ENCODE data around the gene NCK2. TPM values are rescaled to one million over a fixed set of nuclear protein-coding genes. Genes with fewer than 3 reads are reported as not detected.

Gene NCK2
- total and polyA plus RNA-seq, 10 of the 15 experiments (the other 5 are each of a cell fraction or from before 2014, with no cell fraction given), result 1.2 to 30.9 (median 14.1) TPM

GRCh38 chr2:105873721-105874120 lies 129.0 kb downstream of the NCK2 start:
- peak; percentile 71 for DNase-seq (ENCODE audit: low read depth, low spot score)
- H3K27me3 ChIP-seq (replicated peaks in 1 of 2; ENCODE audit: control insufficient read depth in 2 of 2, insufficient read depth in 2 of 2, low read length in 1 of 2), result no peaks in the 10 kb centered on the region
- no peak overlapping the region for H2AFZ ChIP-seq (ENCODE audit: control insufficient read depth, low read depth, low read length)
- peaks cover 15% of the 10 kb centered on the region for H3K79me2 ChIP-seq (ENCODE audit: control insufficient read depth, insufficient read depth, low read length)
- BruUV-seq (replicated peaks), result TSS peak; percentile 26
- SMC1A ChIA-PET (ENCODE audit: uncharacterized antibody, unreplicated experiment), result interaction anchor here (0.6 to 2.9 kb wide), 13 partner anchors 11 to 802 kb away, joined by 3 to 16 read pairs (median 4); no protein-coding TSS in a partner anchor
- CTCF ChIA-PET, result interaction anchor here (0.9 to 1.6 kb wide), 6 partner anchors 15 to 125 kb away, joined by 3 to 5 read pairs (median 4); no protein-coding TSS in a partner anchor
- peak overlapping the region; percentile 63 for H3K27ac ChIP-seq (ENCODE audit: control insufficient read depth, insufficient read depth)
- peak; percentile 97 for ATAC-seq
- POLR2A ChIA-PET, result interaction anchor here (1.1 to 1.6 kb wide), 4 partner anchors 70 to 126 kb away, joined by 3 to 5 read pairs (median 4); no protein-coding TSS in a partner anchor
- in situ Hi-C loops (cut with MboI), result no loop called here
- RAD21 ChIA-PET (ENCODE audit: unreplicated experiment), result interaction anchor here (0.7 to 2.6 kb wide), 6 partner anchors 52 to 127 kb away, joined by 3 to 16 read pairs (median 8); no protein-coding TSS in a partner anchor
- peaks cover 27% of the 10 kb centered on the region for H3K4me1 ChIP-seq (ENCODE audit: control insufficient read depth, insufficient read depth, low read length)
- FAIRE-seq, result peak; percentile 66
- 0% methylated on average over 8 of the region's 8 CpGs for WGBS (ENCODE audit: insufficient coverage, insufficient replicate concordance, low lambda C conversion rate, missing lambda C conversion rate)
- peaks cover 0 to 5% of the 10 kb centered on the region in 2 experiments for H3K36me3 ChIP-seq (ENCODE audit: control insufficient read depth in 2 of 2, insufficient read depth in 2 of 2, low read length in 1 of 2)
- peaks cover 3% of the 10 kb centered on the region; the same call in 1 of the 3 replicates for H3K9me3 ChIP-seq (replicated peaks; ENCODE audit: control insufficient read depth, insufficient read depth, low read length)
- intact Hi-C loops (cut with micrococcal nuclease; ENCODE audit: unreplicated experiment), result loop anchor here (5.0 kb wide), 2 partner anchors 76 to 126 kb away; no protein-coding TSS in a partner anchor
- H3K4me3 ChIP-seq, result no peak overlapping the region
- peak overlapping the region; percentile 42; the same call in 1 of the 2 replicates for H3K9ac ChIP-seq (ENCODE audit: control insufficient read depth, insufficient read depth, low read length)
- H4K20me1 ChIP-seq (ENCODE audit: control insufficient read depth, insufficient read depth), result no peaks in the 10 kb centered on the region
- peak overlapping the region; percentile 58 for H3K4me2 ChIP-seq (ENCODE audit: control insufficient read depth, insufficient read depth)
- TF ChIP-seq NR2F1 (conservative IDR thresholded peaks at IDR 0.05) (peak; percentile 94), YBX1 (IDR thresholded peaks at IDR 0.05) (no peak), SUPT20H (IDR thresholded peaks at IDR 0.05; ENCODE audit: borderline replicate concordance, control insufficient read depth, low read depth, low read length) (no peak), NFXL1 (IDR thresholded peaks at IDR 0.05; ENCODE audit: borderline replicate concordance) (no peak), MTA2 (IDR thresholded peaks at IDR 0.05; ENCODE audit: low read depth) (peak; percentile 77), SIX5 (IDR thresholded peaks at IDR 0.05; ENCODE audit: low read depth, low read length, severe bottlenecking) (no peak), CHD1 (IDR thresholded peaks at IDR 0.05; ENCODE audit: low read depth, low read length) (no peak), SREBF2 (IDR thresholded peaks at IDR 0.05; ENCODE audit: low read length) (no peak), CREM (IDR thresholded peaks at IDR 0.05; ENCODE audit: low read depth) (peak; percentile 96), ZNF592 (IDR thresholded peaks at IDR 0.05) (no peak), TBL1XR1 (IDR thresholded peaks at IDR 0.05; ENCODE audit: low read depth, low read length) (peak; percentile 98), EGR1 (IDR thresholded peaks at IDR 0.05; ENCODE audit: borderline replicate concordance in 1 of 2, low read depth in 2 of 2, low read length in 2 of 2) (peak in 1 of 2 experiments; percentile 80; a peak in 2 of 3 replicates), CEBPZ (IDR thresholded peaks at IDR 0.05; ENCODE audit: low read depth, low read length) (no peak), IRF4 (IDR thresholded peaks at IDR 0.05; ENCODE audit: low read depth, low read length) (peak; percentile 97), ZBED1 (IDR thresholded peaks at IDR 0.05; ENCODE audit: borderline replicate concordance) (peak; percentile 96), JUNB (IDR thresholded peaks at IDR 0.05) (peak; percentile 97), TCF12 (IDR thresholded peaks at IDR 0.05; ENCODE audit: low read depth, low read length) (peak; percentile 79; the same call in 1 of the 2 replicates), WRNIP1 (IDR thresholded peaks at IDR 0.05; ENCODE audit: borderline replicate concordance, low read depth, low read length) (no peak)

All from GM12878 (cell line).